Gastrocnemius medialis (tissue), 4 donors: ENCODE results near the gene MGST2.

Source experiments
- POLR2A ChIP-seq, 2 donors: fragments of 450-650 bp; IDR thresholded peaks; one replicate each; pipeline ENCODE4 v1.6.1; 2017; ENCODE audit warnings: antibody characterized with exemption in 2 of 2, mild to moderate bottlenecking in 2 of 2, moderate library complexity in 2 of 2
- TF ChIP-seq, protein P1 (sequence below), 5 experiments: fragments of 450-650 bp in 3 of 5; fragments of 200-600 bp in 2 of 5; sonication (generic) in 2 of 5; IDR thresholded peaks in 4 of 5; conservative IDR thresholded peaks in 1 of 5; 1 replicate in 4 of 5; 2 replicates in 1 of 5; pipeline ENCODE4 v1.5.1; 2016 to 2019; ENCODE audit warnings: antibody characterized with exemption in 5 of 5, mild to moderate bottlenecking in 3 of 5, moderate library complexity in 3 of 5

DNA sequence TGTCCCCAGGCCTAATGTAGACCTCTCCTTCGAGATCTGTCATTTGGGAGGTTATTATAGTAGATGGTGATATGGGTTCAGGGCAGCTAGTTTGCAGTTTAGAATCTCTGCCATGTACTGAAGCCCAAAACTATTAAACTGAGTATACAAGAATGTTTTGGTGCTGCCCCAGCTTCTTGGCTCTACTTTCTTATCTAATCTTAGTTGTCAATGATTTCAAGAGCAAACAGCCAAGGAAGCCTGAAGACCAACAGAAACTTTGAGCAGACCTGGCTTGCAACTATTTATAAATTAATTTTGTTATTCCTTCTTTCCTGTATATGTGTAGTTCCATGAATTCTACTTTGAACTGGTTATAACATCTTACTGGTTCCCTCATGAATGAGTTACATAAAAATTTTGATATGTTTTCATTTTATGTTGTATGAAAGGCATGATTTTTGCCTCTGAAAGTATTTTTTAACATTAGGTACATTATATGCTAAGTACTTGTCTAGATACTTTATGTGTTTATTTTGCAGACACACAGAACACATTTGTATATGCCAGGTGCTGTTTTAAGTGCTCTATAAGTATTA, 2.0 kb upstream of the MGST2 start:
- TF ChIP-seq, protein P1, sequence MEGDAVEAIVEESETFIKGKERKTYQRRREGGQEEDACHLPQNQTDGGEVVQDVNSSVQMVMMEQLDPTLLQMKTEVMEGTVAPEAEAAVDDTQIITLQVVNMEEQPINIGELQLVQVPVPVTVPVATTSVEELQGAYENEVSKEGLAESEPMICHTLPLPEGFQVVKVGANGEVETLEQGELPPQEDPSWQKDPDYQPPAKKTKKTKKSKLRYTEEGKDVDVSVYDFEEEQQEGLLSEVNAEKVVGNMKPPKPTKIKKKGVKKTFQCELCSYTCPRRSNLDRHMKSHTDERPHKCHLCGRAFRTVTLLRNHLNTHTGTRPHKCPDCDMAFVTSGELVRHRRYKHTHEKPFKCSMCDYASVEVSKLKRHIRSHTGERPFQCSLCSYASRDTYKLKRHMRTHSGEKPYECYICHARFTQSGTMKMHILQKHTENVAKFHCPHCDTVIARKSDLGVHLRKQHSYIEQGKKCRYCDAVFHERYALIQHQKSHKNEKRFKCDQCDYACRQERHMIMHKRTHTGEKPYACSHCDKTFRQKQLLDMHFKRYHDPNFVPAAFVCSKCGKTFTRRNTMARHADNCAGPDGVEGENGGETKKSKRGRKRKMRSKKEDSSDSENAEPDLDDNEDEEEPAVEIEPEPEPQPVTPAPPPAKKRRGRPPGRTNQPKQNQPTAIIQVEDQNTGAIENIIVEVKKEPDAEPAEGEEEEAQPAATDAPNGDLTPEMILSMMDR (IDR thresholded peaks at IDR 0.05 in 4 of 5, conservative IDR thresholded peaks at IDR 0.05 in 1 of 5) = no peak
- no peak for TF ChIP-seq POLR2A (IDR thresholded peaks at IDR 0.05)
